ENCODE results near the gene OR5AR1. TPM values are rescaled to one million over a fixed set of nuclear protein-coding genes. Genes with fewer than 3 reads are reported as not detected.

Gene OR5AR1
- total RNA-seq, 2 donors from 2014 or later, result not detected

DNA sequence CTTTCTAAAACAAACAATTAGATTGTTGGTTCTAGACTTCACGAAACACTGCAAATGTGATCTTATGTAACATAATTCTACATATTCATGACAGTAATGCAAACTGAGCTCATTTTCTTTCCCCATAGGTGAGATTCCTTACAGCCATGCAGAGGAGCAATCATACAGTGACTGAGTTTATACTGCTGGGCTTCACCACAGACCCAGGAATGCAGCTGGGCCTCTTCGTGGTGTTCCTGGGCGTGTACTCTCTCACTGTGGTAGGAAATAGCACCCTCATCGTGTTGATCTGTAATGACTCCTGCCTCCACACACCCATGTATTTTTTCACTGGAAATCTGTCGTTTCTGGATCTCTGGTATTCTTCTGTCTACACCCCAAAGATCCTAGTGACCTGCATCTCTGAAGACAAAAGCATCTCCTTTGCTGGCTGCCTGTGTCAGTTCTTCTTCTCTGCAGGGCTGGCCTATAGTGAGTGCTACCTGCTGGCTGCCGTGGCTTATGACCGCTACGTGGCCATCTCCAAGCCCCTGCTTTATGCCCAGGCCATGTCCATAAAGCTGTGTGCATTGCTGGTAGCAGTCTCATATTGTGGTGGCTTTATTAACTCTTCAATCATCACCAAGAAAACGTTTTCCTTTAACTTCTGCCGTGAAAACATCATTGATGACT lies 36.9 kb downstream of the OR5AR1 start:
- peaks cover 10 to 13% of the 10 kb centered on the region in 2 donors for H3K9me3 Mint-ChIP-seq
- H3K36me3 Mint-ChIP-seq (ENCODE audit: insufficient read depth in 2 of 2), result no peaks in the 10 kb centered on the region
- H3K27ac Mint-ChIP-seq, result no peak overlapping the region
- no peaks in the 10 kb centered on the region for H3K4me1 Mint-ChIP-seq (ENCODE audit: low read depth)
- no peaks in the 10 kb centered on the region for H3K27me3 Mint-ChIP-seq (ENCODE audit: low read depth)
- DNase-seq, result no peak
- no peak for ATAC-seq (replicated peaks in 1 of 2)
- no peak overlapping the region for H3K4me3 Mint-ChIP-seq

DNA sequence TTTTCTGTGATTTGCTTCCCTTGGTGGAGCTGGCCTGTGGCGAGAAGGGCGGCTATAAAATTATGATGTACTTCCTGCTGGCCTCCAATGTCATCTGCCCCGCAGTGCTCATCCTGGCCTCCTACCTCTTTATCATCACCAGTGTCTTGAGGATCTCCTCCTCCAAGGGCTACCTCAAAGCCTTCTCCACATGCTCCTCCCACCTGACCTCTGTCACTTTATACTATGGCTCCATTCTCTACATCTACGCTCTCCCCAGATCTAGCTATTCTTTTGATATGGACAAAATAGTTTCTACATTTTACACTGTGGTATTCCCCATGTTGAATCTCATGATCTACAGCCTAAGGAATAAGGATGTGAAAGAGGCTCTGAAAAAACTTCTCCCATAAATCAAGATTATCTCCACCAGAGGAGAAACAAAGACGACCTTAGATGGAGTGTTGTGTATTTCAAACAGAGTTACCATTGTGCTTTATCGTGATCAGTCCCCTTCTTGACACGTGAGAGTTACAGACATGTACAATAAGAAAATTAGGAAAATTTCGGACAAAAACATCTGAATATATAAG lies 37.5 kb downstream of the OR5AR1 start:
- no peak overlapping the region for H3K4me3 Mint-ChIP-seq
- no peaks in the 10 kb centered on the region for H3K27me3 Mint-ChIP-seq (ENCODE audit: low read depth)
- no peak for ATAC-seq (replicated peaks in 1 of 2)
- peaks cover 12 to 13% of the 10 kb centered on the region in 2 donors for H3K9me3 Mint-ChIP-seq
- no peaks in the 10 kb centered on the region for H3K4me1 Mint-ChIP-seq (ENCODE audit: low read depth)
- no peak for DNase-seq
- H3K36me3 Mint-ChIP-seq (ENCODE audit: insufficient read depth in 2 of 2), result no peaks in the 10 kb centered on the region
- no peak overlapping the region for H3K27ac Mint-ChIP-seq

GRCh38 chr11:56705784-56706396 lies 42.4 kb downstream of the OR5AR1 start:
- DNase-seq (no peak), ATAC-seq (replicated peaks in 1 of 2) (no peak)
- Mint-ChIP-seq H3K4me1 (ENCODE audit: low read depth) (no peaks in the 10 kb centered on the region), H3K36me3 (ENCODE audit: insufficient read depth in 2 of 2) (no peaks in the 10 kb centered on the region), H3K4me3 (no peak overlapping the region), H3K27ac (no peak overlapping the region), H3K27me3 (ENCODE audit: low read depth) (no peaks in the 10 kb centered on the region), H3K9me3 (peaks cover 6% of the 10 kb centered on the region in 2 donors)

- no peak overlapping the region for H3K27ac Mint-ChIP-seq
- peaks cover 3 to 7% of the 10 kb centered on the region in 2 donors for H3K9me3 Mint-ChIP-seq
- H3K4me3 Mint-ChIP-seq, result no peak overlapping the region
- H3K36me3 Mint-ChIP-seq (ENCODE audit: insufficient read depth in 2 of 2), result no peaks in the 10 kb centered on the region
- H3K4me1 Mint-ChIP-seq (ENCODE audit: low read depth), result no peaks in the 10 kb centered on the region
- no peaks in the 10 kb centered on the region for H3K27me3 Mint-ChIP-seq (ENCODE audit: low read depth)
- no peak for ATAC-seq (replicated peaks in 1 of 2)
- no peak for DNase-seq
Measured at GRCh38 chr11:56706486-56706885, 43.0 kb downstream of the OR5AR1 start.

DNA sequence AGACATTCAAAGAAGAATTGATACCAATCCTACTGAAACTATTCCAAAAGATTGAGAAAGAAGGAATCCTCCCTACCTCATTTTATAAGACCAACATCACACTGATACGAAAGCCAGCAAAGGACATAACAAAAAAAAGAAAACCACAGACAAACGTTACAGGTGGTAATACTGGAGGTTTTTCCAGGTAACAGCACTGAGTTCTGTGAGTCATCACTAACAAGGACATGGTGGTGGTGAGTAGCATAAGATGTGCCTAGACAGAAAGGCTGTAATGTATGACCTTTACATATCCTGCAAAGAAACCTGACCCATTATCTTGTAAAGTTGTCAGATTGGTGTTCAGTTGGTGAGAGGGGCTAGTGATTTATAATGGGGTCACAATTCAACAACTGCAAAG lies 50.7 kb downstream of the OR5AR1 start:
- no peaks in the 10 kb centered on the region for H3K36me3 Mint-ChIP-seq (ENCODE audit: insufficient read depth in 2 of 2)
- peak in 1 of 2 donors; percentile 45 for ATAC-seq (replicated peaks in 1 of 2)
- no peak for DNase-seq
- no peaks in the 10 kb centered on the region for H3K4me1 Mint-ChIP-seq (ENCODE audit: low read depth)
- peaks cover 11 to 12% of the 10 kb centered on the region in 2 donors for H3K9me3 Mint-ChIP-seq
- H3K27ac Mint-ChIP-seq, result no peak overlapping the region
- H3K4me3 Mint-ChIP-seq, result no peak overlapping the region
- no peaks in the 10 kb centered on the region for H3K27me3 Mint-ChIP-seq (ENCODE audit: low read depth)

Other genes starting within 250 kb of the OR5AR1 start
- gene OR5M3, start 190.3 kb upstream of the OR5AR1 start, total RNA-seq, result not detected
- gene OR5M8, start 172.3 kb upstream of the OR5AR1 start, total RNA-seq, result not detected
- not detected for gene OR5M11, start 120.4 kb upstream of the OR5AR1 start, total RNA-seq
- gene OR5M10, start 86.0 kb upstream of the OR5AR1 start, total RNA-seq, result not detected
- not detected for gene OR5M1, start 48.8 kb upstream of the OR5AR1 start, total RNA-seq
- not detected for gene OR5AP2, start 21.2 kb upstream of the OR5AR1 start, total RNA-seq
- gene OR9G1, start 35.4 kb downstream of the OR5AR1 start, total RNA-seq, result not detected
- gene OR9G4, start 85.0 kb downstream of the OR5AR1 start, total RNA-seq, result not detected